Kidney (tissue), 14 donors: Measurements from ENCODE around the gene PHOSPHO1. TPM values are rescaled to one million over a fixed set of nuclear protein-coding genes. Genes with fewer than 3 reads are reported as not detected.

ENCODE experiments used
- DNase-seq, 5 donors: peaks; one replicate each; pipeline ENCODE4 v3.0.0-alpha.2; 2013 to 2020
- FAIRE-seq: peaks from 2 replicates; lab custom pipeline; 2012; peaks lifted over from hg19 to GRCh38; lab: Jason Lieb, UNC
- H3K27ac ChIP-seq, 2 donors: one replicate each; pipeline ENCODE4 v1.7.0; 2013; ENCODE audit warnings: low read depth in 2 of 2, low read length in 2 of 2, inconsistent platforms in 1 of 2
- H3K27me3 ChIP-seq: one replicate; pipeline ENCODE4 v1.7.1; 2013; ENCODE audit warnings: low read length, inconsistent platforms; ENCODE audit not compliant: control insufficient read depth, insufficient read depth
- H3K36me3 ChIP-seq, 3 donors: one replicate each; pipeline versions ENCODE4 v1.7.0 to v1.7.1; 2013; ENCODE audit warnings: low read length in 3 of 3, control low read depth in 1 of 3, inconsistent platforms in 1 of 3; ENCODE audit not compliant: insufficient read depth in 3 of 3, control insufficient read depth in 2 of 3
- H3K4me1 ChIP-seq, 3 donors: one replicate each; pipeline versions ENCODE4 v1.7.0 to v1.7.1; 2013; ENCODE audit warnings: low read length in 3 of 3, inconsistent platforms in 1 of 3, low read depth in 1 of 3; ENCODE audit not compliant: control insufficient read depth in 2 of 3, insufficient read depth in 2 of 3
- H3K4me3 ChIP-seq, 3 donors: one replicate each; pipeline versions ENCODE4 v1.7.0 to v1.8.1; 2013; ENCODE audit warnings: low read length in 3 of 3, control low read depth in 1 of 3, inconsistent platforms in 1 of 3
- H3K9ac ChIP-seq, 3 donors: one replicate each; pipeline versions ENCODE4 v1.7.0 to v1.7.1; 2013; ENCODE audit warnings: low read length in 3 of 3, control low read depth in 1 of 3, inconsistent platforms in 1 of 3
- H3K9me3 ChIP-seq, 3 donors: one replicate each; pipeline versions ENCODE4 v1.7.0 to v1.7.1; 2013; ENCODE audit warnings: low read length in 3 of 3, control low read depth in 1 of 3, inconsistent platforms in 1 of 3; ENCODE audit not compliant: control insufficient read depth in 2 of 3, insufficient read depth in 1 of 3
- CTCF ChIP-seq: IDR thresholded peaks from 3 replicates; pipeline ENCODE4 v1.5.1; 2012; ENCODE audit warnings: mild to moderate bottlenecking, moderate library complexity, borderline replicate concordance; ENCODE audit not compliant: insufficient read depth; ENCODE audit errors: extremely low read depth
- intact Hi-C: fragments of 100-400 bp; cut with DNase I; formaldehyde crosslinking; loops from one replicate; pipeline ENCODE4 v1.11.1; 2022
- polyA plus RNA-seq: library from polyadenylated mRNA; stranded (reverse); fragments of 350-450 nt; fragmentation: Illumina TruSeq; extraction: RNeasy Lipid Tissue Mini Kit (QIAGEN cat#74804); gene quantifications from one replicate; pipeline ENCODE4 v1.2.3, GENCODE V29; 2014; ENCODE audit warnings: low read depth, low replicate concordance; ENCODE audit not compliant: insufficient read depth
- total RNA-seq: library from RNA; stranded (reverse); fragmentation: NEBNext Ultra II Directional; extraction: Animal tissue kit (Norgen Biotek cat#: 25700); gene quantifications from one replicate; pipeline ENCODE4 v1.2.1, GENCODE V29; 2021
- donor health status: control.
- donor health status: control.
- donor health status: control.
- donor health status: control.
- donor health status: control.
- donor health status: DM: yes; HTN: yes; CAD: no.
- donor health status: Normal renal cell carcinoma (clear cell type).

The PHOSPHO1 gene
- total and polyA plus RNA-seq, 2 donors from 2014 or later = 0.22 to 1.5 TPM

DNA sequence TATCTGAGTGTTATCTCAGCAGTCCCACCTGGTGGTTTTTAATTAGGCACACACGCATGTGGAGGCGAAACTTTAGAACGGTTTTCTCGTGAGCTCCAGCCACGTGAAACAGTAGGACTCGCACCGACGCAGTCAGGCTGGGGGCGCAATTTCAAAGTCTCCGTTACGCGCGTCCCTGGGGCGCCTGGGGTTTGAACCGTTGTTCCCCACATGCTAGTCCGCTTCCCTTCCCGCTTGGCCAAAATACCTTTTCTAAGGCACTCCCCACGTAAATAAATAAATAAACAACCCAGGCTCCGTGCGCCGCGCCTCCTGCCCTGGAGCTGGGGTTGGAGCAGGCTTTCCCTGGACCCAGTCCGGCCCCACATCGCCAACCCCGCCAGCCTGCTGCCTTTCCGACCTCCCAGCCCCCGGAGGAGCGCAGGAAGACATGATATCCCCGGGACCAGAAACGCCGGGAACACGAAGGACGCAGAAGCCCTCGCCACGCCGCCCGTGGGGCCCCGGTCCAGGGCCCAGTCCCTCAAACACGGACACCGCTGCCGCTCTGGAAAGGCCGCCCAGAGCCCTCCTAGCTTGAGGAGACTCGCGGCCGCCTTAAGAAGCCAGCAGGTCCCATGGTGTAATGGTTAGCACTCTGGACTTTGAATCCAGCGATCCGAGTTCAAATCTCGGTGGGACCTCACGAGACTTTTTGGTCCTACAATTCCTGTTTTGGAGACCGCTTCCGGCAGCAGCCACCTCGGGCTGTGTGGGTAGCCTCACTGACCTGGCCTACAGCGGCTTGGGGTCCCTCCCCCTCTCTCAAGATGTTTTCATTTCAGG is 38.5 kb downstream of the PHOSPHO1 start:
- H3K9ac ChIP-seq = peak overlapping the region; percentile 87 to 96 (median 91)
- no peaks in the 10 kb centered on the region for H3K9me3 ChIP-seq
- no peaks in the 10 kb centered on the region for H3K27me3 ChIP-seq
- peaks cover 0 to 4% (median 0%) of the 10 kb centered on the region in 3 donors for H3K4me1 ChIP-seq
- DNase-seq = peak; percentile 96 to 98 (median 97)
- H3K4me3 ChIP-seq = peak overlapping the region; percentile 67 to 96 (median 91)
- intact Hi-C loops = no loop called here
- peak overlapping the region; percentile 98 to 100 for H3K27ac ChIP-seq
- no peak for FAIRE-seq
- peak; percentile 6 for TF ChIP-seq CTCF
- H3K36me3 ChIP-seq = no peaks in the 10 kb centered on the region

DNA sequence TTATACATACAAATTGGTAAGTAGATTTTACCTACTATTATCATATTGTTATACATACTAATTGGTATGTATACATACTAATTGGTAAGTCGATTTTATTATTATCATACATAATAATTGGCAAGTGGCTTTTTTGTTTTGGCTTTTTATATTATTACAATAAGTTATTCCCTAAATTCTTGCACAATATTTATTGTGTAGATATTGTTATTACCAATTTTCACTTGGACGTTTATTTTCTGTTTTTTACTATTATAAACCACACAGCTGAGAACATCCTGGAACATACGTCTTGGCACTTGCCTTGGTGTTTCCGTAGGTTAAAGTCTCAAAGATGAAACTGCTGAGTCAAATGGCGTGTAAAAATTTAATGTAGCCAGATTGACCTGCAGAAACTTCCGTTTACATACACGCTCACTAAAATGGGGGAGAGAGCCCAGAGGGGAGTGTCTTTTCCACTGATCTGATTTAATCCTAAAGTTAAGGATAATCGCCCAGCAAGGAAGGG is 39.1 kb downstream of the PHOSPHO1 start:
- Histone ChIP-seq H3K9me3 (no peaks in the 10 kb centered on the region), H3K9ac (peak overlapping the region; percentile 9 to 96 (median 87)), H3K27me3 (no peaks in the 10 kb centered on the region), H3K4me3 (peak overlapping the region; percentile 67 to 96 (median 91)), H3K4me1 (peaks cover 0 to 4% (median 0%) of the 10 kb centered on the region in 3 donors), H3K27ac (peak overlapping the region; percentile 98 to 100), H3K36me3 (no peaks in the 10 kb centered on the region)
- TF ChIP-seq CTCF = no peak
- intact Hi-C loops = no loop called here
- FAIRE-seq (no peak), DNase-seq (no peak)

GRCh38 chr17:49190932-49191331 is 39.7 kb downstream of the PHOSPHO1 start:
- Histone ChIP-seq H3K4me1 (peaks cover 0 to 4% (median 0%) of the 10 kb centered on the region in 3 donors), H3K27ac (no peak overlapping the region), H3K27me3 (no peaks in the 10 kb centered on the region), H3K9ac (no peak overlapping the region), H3K4me3 (no peak overlapping the region), H3K36me3 (no peaks in the 10 kb centered on the region), H3K9me3 (no peaks in the 10 kb centered on the region)
- DNase-seq (no peak), FAIRE-seq (no peak)
- intact Hi-C loops = no loop called here
- no peak for TF ChIP-seq CTCF
